ENCODE results near the gene KCMF1. TPM values are rescaled to one million over a fixed set of nuclear protein-coding genes. Genes with fewer than 3 reads are reported as not detected.

The KCMF1 gene
- total and polyA plus RNA-seq, 4 donors: 10.5 to 45.4 (median 23.1) TPM

DNA sequence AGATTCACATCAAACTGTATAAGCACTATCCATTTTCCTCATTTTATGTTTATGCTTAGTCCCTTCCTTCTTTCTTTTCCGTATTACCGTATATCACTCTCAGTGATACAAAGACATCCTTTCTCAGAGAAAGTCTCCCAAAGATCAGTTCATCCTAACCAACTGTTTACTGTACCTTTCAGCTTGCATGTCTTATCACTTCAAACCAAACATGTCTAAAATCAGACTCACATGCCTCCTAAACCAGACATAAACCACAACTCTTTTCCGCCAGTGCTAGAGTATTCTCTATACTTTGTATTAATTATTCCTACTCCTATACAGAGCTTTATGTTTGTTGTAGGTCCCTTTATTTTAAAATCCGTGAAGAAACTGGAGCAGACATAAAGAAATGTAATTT lies 41.5 kb downstream of the KCMF1 start:
- Histone ChIP-seq H3K27ac (ENCODE audit: low read depth in 1 of 2, low read length in 2 of 2) (no peak overlapping the region), H3K9ac (ENCODE audit: low read depth in 1 of 2, low read length in 2 of 2) (no peak overlapping the region), H3K9me3 (ENCODE audit: control insufficient read depth in 4 of 4, low read length in 3 of 4) (no peaks in the 10 kb centered on the region), H3K27me3 (ENCODE audit: control insufficient read depth in 4 of 4, insufficient read depth in 4 of 4, low read length in 3 of 4) (no peaks in the 10 kb centered on the region), H3K4me3 (ENCODE audit: low read depth in 1 of 3, low read length in 3 of 3) (no peak overlapping the region), H3K36me3 (ENCODE audit: control insufficient read depth in 4 of 4, insufficient read depth in 3 of 4, low read depth in 1 of 4, low read length in 3 of 4) (peaks cover 0 to 3% (median 2%) of the 10 kb centered on the region in 4 donors), H3K4me1 (ENCODE audit: control insufficient read depth in 4 of 4, insufficient read depth in 4 of 4, low read length in 3 of 4) (peaks cover 0 to 6% (median 2%) of the 10 kb centered on the region in 4 donors)
- DNase-seq (ENCODE audit: low spot score): no peak
- 81% methylated on average over 4 of the region's 4 CpGs for WGBS
- TF ChIP-seq FOXA2 (IDR thresholded peaks at IDR 0.05) (no peak), SP1 (IDR thresholded peaks at IDR 0.05) (no peak), RXRA (IDR thresholded peaks at IDR 0.05) (no peak)

GRCh38 chr2:85012855-85013254 lies 41.9 kb downstream of the KCMF1 start:
- WGBS: 94% methylated on average over 1 of the region's 1 CpG
- Histone ChIP-seq H3K9ac (ENCODE audit: low read depth in 1 of 2, low read length in 2 of 2) (no peak overlapping the region), H3K9me3 (ENCODE audit: control insufficient read depth in 4 of 4, low read length in 3 of 4) (no peaks in the 10 kb centered on the region), H3K36me3 (ENCODE audit: control insufficient read depth in 4 of 4, insufficient read depth in 3 of 4, low read depth in 1 of 4, low read length in 3 of 4) (peaks cover 0 to 2% (median 2%) of the 10 kb centered on the region in 4 donors), H3K4me1 (ENCODE audit: control insufficient read depth in 4 of 4, insufficient read depth in 4 of 4, low read length in 3 of 4) (peaks cover 0 to 6% (median 2%) of the 10 kb centered on the region in 4 donors), H3K4me3 (ENCODE audit: low read depth in 1 of 3, low read length in 3 of 3) (no peak overlapping the region), H3K27me3 (ENCODE audit: control insufficient read depth in 4 of 4, insufficient read depth in 4 of 4, low read length in 3 of 4) (no peaks in the 10 kb centered on the region), H3K27ac (ENCODE audit: low read depth in 1 of 2, low read length in 2 of 2) (no peak overlapping the region)
- no peak for TF ChIP-seq MAX (IDR thresholded peaks at IDR 0.05)
- no peak for TF ChIP-seq HNF4G (IDR thresholded peaks at IDR 0.05)
- no peak for DNase-seq (ENCODE audit: low spot score)

- Histone ChIP-seq H3K4me3 (ENCODE audit: low read depth in 1 of 3, low read length in 3 of 3) (no peak overlapping the region), H3K9ac (ENCODE audit: low read depth in 1 of 2, low read length in 2 of 2) (no peak overlapping the region), H3K4me1 (ENCODE audit: control insufficient read depth in 4 of 4, insufficient read depth in 4 of 4, low read length in 3 of 4) (peaks cover 0 to 6% (median 3%) of the 10 kb centered on the region in 4 donors), H3K9me3 (ENCODE audit: control insufficient read depth in 4 of 4, low read length in 3 of 4) (no peaks in the 10 kb centered on the region), H3K27ac (ENCODE audit: low read depth in 1 of 2, low read length in 2 of 2) (no peak overlapping the region), H3K27me3 (ENCODE audit: control insufficient read depth in 4 of 4, insufficient read depth in 4 of 4, low read length in 3 of 4) (no peaks in the 10 kb centered on the region), H3K36me3 (ENCODE audit: control insufficient read depth in 4 of 4, insufficient read depth in 3 of 4, low read depth in 1 of 4, low read length in 3 of 4) (peaks cover 0 to 2% (median 0%) of the 10 kb centered on the region in 4 donors)
- TF ChIP-seq FOXA2 (IDR thresholded peaks at IDR 0.05) (no peak), HNF4A (conservative IDR thresholded peaks at IDR 0.05) (no peak), EGR1 (IDR thresholded peaks at IDR 0.05; ENCODE audit: low read depth in 2 of 2) (no peak), MAX (IDR thresholded peaks at IDR 0.05) (no peak), SP1 (IDR thresholded peaks at IDR 0.05) (no peak), REST (IDR thresholded peaks at IDR 0.05) (no peak), RAD21 (IDR thresholded peaks at IDR 0.05) (no peak), TAF1 (conservative IDR thresholded peaks at IDR 0.05) (no peak), GABPA (IDR thresholded peaks at IDR 0.05 in 1 of 2, conservative IDR thresholded peaks at IDR 0.05 in 1 of 2) (no peak), ATF3 (IDR thresholded peaks at IDR 0.05) (no peak), ZBTB33 (IDR thresholded peaks at IDR 0.05) (no peak), HNF4G (IDR thresholded peaks at IDR 0.05) (no peak), YY1 (IDR thresholded peaks at IDR 0.05) (no peak), RXRA (IDR thresholded peaks at IDR 0.05) (no peak), FOXA1 (IDR thresholded peaks at IDR 0.05) (no peak), JUND (IDR thresholded peaks at IDR 0.05) (no peak), NR2F2 (IDR thresholded peaks at IDR 0.05) (no peak)
- TF ChIP-seq, protein P1, sequence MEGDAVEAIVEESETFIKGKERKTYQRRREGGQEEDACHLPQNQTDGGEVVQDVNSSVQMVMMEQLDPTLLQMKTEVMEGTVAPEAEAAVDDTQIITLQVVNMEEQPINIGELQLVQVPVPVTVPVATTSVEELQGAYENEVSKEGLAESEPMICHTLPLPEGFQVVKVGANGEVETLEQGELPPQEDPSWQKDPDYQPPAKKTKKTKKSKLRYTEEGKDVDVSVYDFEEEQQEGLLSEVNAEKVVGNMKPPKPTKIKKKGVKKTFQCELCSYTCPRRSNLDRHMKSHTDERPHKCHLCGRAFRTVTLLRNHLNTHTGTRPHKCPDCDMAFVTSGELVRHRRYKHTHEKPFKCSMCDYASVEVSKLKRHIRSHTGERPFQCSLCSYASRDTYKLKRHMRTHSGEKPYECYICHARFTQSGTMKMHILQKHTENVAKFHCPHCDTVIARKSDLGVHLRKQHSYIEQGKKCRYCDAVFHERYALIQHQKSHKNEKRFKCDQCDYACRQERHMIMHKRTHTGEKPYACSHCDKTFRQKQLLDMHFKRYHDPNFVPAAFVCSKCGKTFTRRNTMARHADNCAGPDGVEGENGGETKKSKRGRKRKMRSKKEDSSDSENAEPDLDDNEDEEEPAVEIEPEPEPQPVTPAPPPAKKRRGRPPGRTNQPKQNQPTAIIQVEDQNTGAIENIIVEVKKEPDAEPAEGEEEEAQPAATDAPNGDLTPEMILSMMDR (IDR thresholded peaks at IDR 0.05; ENCODE audit: low read depth, low read length, missing input control): no peak
- no peak for DNase-seq (ENCODE audit: low spot score)
- 61% methylated on average over 7 of the region's 7 CpGs for WGBS
Measured at GRCh38 chr2:85015653-85016360, 44.8 kb downstream of the KCMF1 start.
